Stimulated activated CD4-positive, alpha-beta T cell treated with anti-CD3 and anti-CD28 coated beads, Interleukin-4, amount 100 ng/mL, for 1 hour (primary cell): Measurements from ENCODE around the gene CASS4.
A peak's percentile ranks its signal among the peaks of the same experiment; 100 is the strongest.

Experiments used
- DNase-seq: peaks from one replicate; pipeline ENCODE4 v3.0.0-alpha.2; 2020

CASS4 gene

GRCh38 chr20:56451056-56451765 is 39.2 kb downstream of the CASS4 start:
- no peak for DNase-seq

GRCh38 chr20:56453352-56453751 is 41.3 kb downstream of the CASS4 start:
- DNase-seq: no peak

GRCh38 chr20:56454754-56455153 is 42.7 kb downstream of the CASS4 start:
- no peak for DNase-seq

- DNase-seq: no peak
Measured at GRCh38 chr20:56458206-56458821, 46.3 kb downstream of the CASS4 start.

- DNase-seq: no peak
Measured at GRCh38 chr20:56460459-56460858, 48.4 kb downstream of the CASS4 start.

- no peak for DNase-seq
Measured at GRCh38 chr20:56461576-56461975, 49.5 kb downstream of the CASS4 start.

GRCh38 chr20:56463428-56463827 is 51.4 kb downstream of the CASS4 start:
- no peak for DNase-seq

- no peak for DNase-seq
Measured at GRCh38 chr20:56465997-56466396, 53.9 kb downstream of the CASS4 start.

- no peak for DNase-seq
Measured at GRCh38 chr20:56467968-56468315, 55.9 kb downstream of the CASS4 start.

- DNase-seq: peak; percentile 96
Measured at GRCh38 chr20:56468316-56469076, 56.4 kb downstream of the CASS4 start, which contains the start of gene RTF2. Gene RTF2 (plus strand): TSS chr20:56468627. CDS start chr20:56468698, 71 bp downstream.

GRCh38 chr20:56469077-56469449 is 57.0 kb downstream of the CASS4 start:
- no peak for DNase-seq

- DNase-seq: no peak
Measured at GRCh38 chr20:56483970-56484369, 71.9 kb downstream of the CASS4 start.

GRCh38 chr20:56487216-56487615 is 75.2 kb downstream of the CASS4 start:
- DNase-seq: no peak

- no peak for DNase-seq
Measured at GRCh38 chr20:56488566-56488965, 76.5 kb downstream of the CASS4 start.

- no peak for DNase-seq
Measured at GRCh38 chr20:56501116-56501515, 89.1 kb downstream of the CASS4 start.

- no peak for DNase-seq
Measured at GRCh38 chr20:56503916-56504315, 91.9 kb downstream of the CASS4 start.

GRCh38 chr20:56504373-56505005 is 92.4 kb downstream of the CASS4 start:
- DNase-seq: peak; percentile 18

- no peak for DNase-seq
Measured at GRCh38 chr20:56506103-56506502, 94.0 kb downstream of the CASS4 start.
